ENCODE results near the gene MCRIP2. TPM values are rescaled to one million over a fixed set of nuclear protein-coding genes. Genes with fewer than 3 reads are reported as not detected.
A peak's percentile ranks its signal among the peaks of the same experiment; 100 is the strongest.

MCRIP2 gene
- total and polyA plus RNA-seq, 2 of the 8 experiments (the other 6 are each of a cell fraction or from before 2014, with no cell fraction given), result 45.4 to 75.5 TPM

- Histone ChIP-seq H3K4me3 (ENCODE audit: extremely low read depth in 1 of 4, insufficient read depth in 2 of 4, low read depth in 3 of 4, low read length in 4 of 4) (peak overlapping the region; percentile 59 to 76 (median 68)), H3K23ac (ENCODE audit: insufficient read length) (no peak overlapping the region), H2AK5ac (ENCODE audit: low read depth, low read length) (no peak overlapping the region), H3K79me1 (ENCODE audit: low read depth, low read length) (no peaks in the 10 kb centered on the region; the same call in 1 of the 2 replicates), H2BK20ac (ENCODE audit: low read length) (no peak overlapping the region), H2BK15ac (ENCODE audit: low read length) (no peak overlapping the region), H3K4me2 (ENCODE audit: insufficient read depth in 1 of 2, low read depth in 2 of 2, low read length in 2 of 2) (peak overlapping the region; percentile 67 to 86), H3K36me3 (ENCODE audit: control insufficient read depth in 2 of 4, insufficient read depth in 4 of 4, low read length in 3 of 4) (peaks cover 0 to 6% (median 0%) of the 10 kb centered on the region in 4 experiments; a peak in 1 of 8 replicates), H4K8ac (ENCODE audit: extremely low read depth, insufficient read depth, low read length) (peak overlapping the region; percentile 82), H3K27ac (ENCODE audit: low read depth, low read length) (0 out of 2 replicates have a peak overlapping the region, but pooled peaks have one; percentile 35), H3K9me3 (ENCODE audit: insufficient read depth in 2 of 2, low read depth in 1 of 2, low read length in 1 of 2) (no peaks in the 10 kb centered on the region), H4K20me1 (replicated peaks in 1 of 2; ENCODE audit: control insufficient read depth in 1 of 2, insufficient read depth in 2 of 2, low read length in 2 of 2) (peaks cover 0 to 7% of the 10 kb centered on the region in 2 experiments), H2BK120ac (replicated peaks; ENCODE audit: low read depth, low read length) (no peak overlapping the region), H4K5ac (ENCODE audit: insufficient read length, low read depth, low read length) (no peak overlapping the region), H2BK12ac (ENCODE audit: low read depth, low read length) (peak overlapping the region; percentile 50; the same call in 1 of the 2 replicates), H3K18ac (ENCODE audit: extremely low read depth, low read length) (peak overlapping the region; percentile 32), H3K14ac (ENCODE audit: insufficient read length) (no peak overlapping the region), H3K4ac (replicated peaks; ENCODE audit: insufficient read length, low read depth, low read length) (no peak overlapping the region), H3K9ac (replicated peaks in 1 of 4; ENCODE audit: extremely low read depth in 1 of 4, low read depth in 3 of 4, low read length in 3 of 4) (peak overlapping the region; percentile 14 to 54 (median 30); a peak in 3 of 7 replicates), H4K91ac (replicated peaks; ENCODE audit: insufficient read length, low read length) (peak overlapping the region; percentile 6), H3K27me3 (replicated peaks in 1 of 4; ENCODE audit: control insufficient read depth in 3 of 4, extremely low read depth in 1 of 4, insufficient read depth in 3 of 4, low read length in 3 of 4) (no peaks in the 10 kb centered on the region), H3K79me2 (ENCODE audit: control insufficient read depth in 1 of 2, insufficient read depth in 2 of 2, low read length in 2 of 2) (peaks cover 0 to 1% of the 10 kb centered on the region in 2 experiments; a peak in 1 of 4 replicates), H3K56ac (replicated peaks; ENCODE audit: insufficient read length, low read depth, low read length) (peak overlapping the region; percentile 77), H2AFZ (ENCODE audit: low read length) (no peak overlapping the region), H3K23me2 (ENCODE audit: low read depth, low read length) (peaks cover 7% of the 10 kb centered on the region), H3K4me1 (replicated peaks in 1 of 4; ENCODE audit: control insufficient read depth in 3 of 4, insufficient read depth in 4 of 4, low read length in 3 of 4) (peaks cover 0 to 4% (median 1%) of the 10 kb centered on the region in 4 experiments; a peak in 5 of 7 replicates), H2BK5ac (ENCODE audit: low read depth, low read length) (no peak overlapping the region; the same call in none of the 2 replicates)
- WGBS, 2 experiments (ENCODE audit: extremely low coverage in 1 of 2, insufficient coverage in 1 of 2, insufficient read length in 1 of 2, insufficient replicate concordance in 2 of 2, low coverage in 1 of 2, low lambda C conversion rate in 2 of 2, missing lambda C conversion rate in 1 of 2), result 47% methylated on average over 19 of the region's 24 CpGs; no CpG with 5 or more reads in 1 of the 2 experiments
- DNase-seq (ENCODE audit: low read depth in 1 of 2, low spot score in 2 of 2) (peak in 1 of 2 experiments; percentile 77), FAIRE-seq (no peak)
- POLR2A ChIA-PET (ENCODE audit: partially characterized antibody), result interaction anchor here (0.8 to 2.9 kb wide), 17 partner anchors 10 to 277 kb away, joined by 3 to 14 read pairs (median 4); partner anchors contain the start of genes JMJD8, METTL26, MRPL28 and RHBDL1
- CTCF ChIA-PET (ENCODE audit: partially characterized antibody), result interaction anchor here (0.7 to 7.9 kb wide), 25 partner anchors 9 to 639 kb away, joined by 3 to 104 read pairs (median 5); partner anchors contain the start of genes JMJD8, METTL26, NHLRC4 and RHBDL1
- no peak for TF ChIP-seq JUN (IDR thresholded peaks at IDR 0.05; ENCODE audit: low read depth, low read length)
- 0 out of 4 replicates have a peak, but pooled peaks of 1 of the 2 experiments have one; percentile 62 for TF ChIP-seq SIN3A (conservative IDR thresholded peaks at IDR 0.05 in 1 of 2, IDR thresholded peaks at IDR 0.05 in 1 of 2; ENCODE audit: low read depth in 1 of 2, low read length in 2 of 2)
- TF ChIP-seq ATF2 (IDR thresholded peaks at IDR 0.05; ENCODE audit: low read length), result no peak
- TF ChIP-seq CBX8 (IDR thresholded peaks at IDR 0.05; ENCODE audit: borderline replicate concordance, low read depth, low read length), result no peak
- TF ChIP-seq MAFK (IDR thresholded peaks at IDR 0.05; ENCODE audit: low read depth, low read length), result no peak
These were observed 6.6 kb downstream of the MCRIP2 start for GRCh38 chr16:648071-648780.

Measured in H1 (cell line).